Kidney (tissue), 14 donors: ENCODE data around the gene IWS1. TPM values are rescaled to one million over a fixed set of nuclear protein-coding genes. Genes with fewer than 3 reads are reported as not detected.
"Not testable (repeated sequence)": the region's sequence is repeated elsewhere in the genome, so short reads cannot be mapped to it uniquely, and the experiment has no call there.

ENCODE experiments used
- DNase-seq, 5 donors: peaks; one replicate each; pipeline ENCODE4 v3.0.0-alpha.2; 2013 to 2020
- FAIRE-seq: peaks from 2 replicates; lab custom pipeline; 2012; peaks lifted over from hg19 to GRCh38; lab: Jason Lieb, UNC
- H3K27ac ChIP-seq, 2 donors: one replicate each; pipeline ENCODE4 v1.7.0; 2013; ENCODE audit warnings: low read depth in 2 of 2, low read length in 2 of 2, inconsistent platforms in 1 of 2
- H3K27me3 ChIP-seq: one replicate; pipeline ENCODE4 v1.7.1; 2013; ENCODE audit warnings: low read length, inconsistent platforms; ENCODE audit not compliant: control insufficient read depth, insufficient read depth
- H3K36me3 ChIP-seq, 3 donors: one replicate each; pipeline versions ENCODE4 v1.7.0 to v1.7.1; 2013; ENCODE audit warnings: low read length in 3 of 3, control low read depth in 1 of 3, inconsistent platforms in 1 of 3; ENCODE audit not compliant: insufficient read depth in 3 of 3, control insufficient read depth in 2 of 3
- H3K4me1 ChIP-seq, 3 donors: one replicate each; pipeline versions ENCODE4 v1.7.0 to v1.7.1; 2013; ENCODE audit warnings: low read length in 3 of 3, inconsistent platforms in 1 of 3, low read depth in 1 of 3; ENCODE audit not compliant: control insufficient read depth in 2 of 3, insufficient read depth in 2 of 3
- H3K4me3 ChIP-seq, 3 donors: one replicate each; pipeline versions ENCODE4 v1.7.0 to v1.8.1; 2013; ENCODE audit warnings: low read length in 3 of 3, control low read depth in 1 of 3, inconsistent platforms in 1 of 3
- H3K9ac ChIP-seq, 3 donors: one replicate each; pipeline versions ENCODE4 v1.7.0 to v1.7.1; 2013; ENCODE audit warnings: low read length in 3 of 3, control low read depth in 1 of 3, inconsistent platforms in 1 of 3
- H3K9me3 ChIP-seq, 3 donors: one replicate each; pipeline versions ENCODE4 v1.7.0 to v1.7.1; 2013; ENCODE audit warnings: low read length in 3 of 3, control low read depth in 1 of 3, inconsistent platforms in 1 of 3; ENCODE audit not compliant: control insufficient read depth in 2 of 3, insufficient read depth in 1 of 3
- CTCF ChIP-seq: IDR thresholded peaks from 3 replicates; pipeline ENCODE4 v1.5.1; 2012; ENCODE audit warnings: mild to moderate bottlenecking, moderate library complexity, borderline replicate concordance; ENCODE audit not compliant: insufficient read depth; ENCODE audit errors: extremely low read depth
- intact Hi-C: fragments of 100-400 bp; cut with DNase I; formaldehyde crosslinking; loops from one replicate; pipeline ENCODE4 v1.11.1; 2022
- polyA plus RNA-seq: library from polyadenylated mRNA; stranded (reverse); fragments of 350-450 nt; fragmentation: Illumina TruSeq; extraction: RNeasy Lipid Tissue Mini Kit (QIAGEN cat#74804); gene quantifications from one replicate; pipeline ENCODE4 v1.2.3, GENCODE V29; 2014; ENCODE audit warnings: low read depth, low replicate concordance; ENCODE audit not compliant: insufficient read depth
- total RNA-seq: library from RNA; stranded (reverse); fragmentation: NEBNext Ultra II Directional; extraction: Animal tissue kit (Norgen Biotek cat#: 25700); gene quantifications from one replicate; pipeline ENCODE4 v1.2.1, GENCODE V29; 2021
- donor health status: control.
- donor health status: control.
- donor health status: control.
- donor health status: control.
- donor health status: control.
- donor health status: DM: yes; HTN: yes; CAD: no.
- donor health status: Normal renal cell carcinoma (clear cell type).

The IWS1 gene
- total and polyA plus RNA-seq, 2 donors from 2014 or later, result 29.8 to 35.8 TPM

GRCh38 chr2:127527001-127527804, 914 bp upstream of the IWS1 start:
- FAIRE-seq, result no peak
- no peak for DNase-seq

DNA sequence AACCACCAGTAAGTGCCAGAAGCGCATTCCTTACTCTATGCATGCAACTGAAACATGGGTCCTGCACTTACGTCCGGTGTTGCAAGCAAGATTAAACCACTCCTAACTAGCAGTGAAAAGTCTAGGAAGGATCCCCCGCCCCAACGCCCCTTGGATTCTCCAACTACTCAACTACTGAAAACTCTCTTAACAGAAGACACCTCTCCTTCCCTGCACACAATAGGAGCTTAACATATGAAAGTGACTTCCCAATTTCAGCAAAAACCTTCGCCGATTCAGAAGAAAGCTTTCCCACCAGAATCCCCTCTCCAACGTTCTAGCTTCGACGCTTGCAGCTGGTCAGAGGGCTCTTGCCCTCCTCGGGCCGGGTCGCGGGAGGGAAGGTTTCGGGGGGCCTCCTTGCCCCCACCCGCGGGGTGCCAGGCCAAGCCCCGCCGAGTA, 578 bp downstream of the IWS1 start:
- intact Hi-C loops, result no loop called here
- FAIRE-seq (no peak), DNase-seq (peak in 4 of 5 donors; percentile 61 to 81 (median 74))
- TF ChIP-seq CTCF, result no peak
- Histone ChIP-seq H3K9me3 (no peaks in the 10 kb centered on the region), H3K27ac (peak overlapping the region; percentile 94 to 97), H3K9ac (peak overlapping the region; percentile 70 to 89 (median 80)), H3K27me3 (no peaks in the 10 kb centered on the region), H3K4me3 (peak overlapping the region; percentile 93 to 98 (median 94)), H3K4me1 (peaks cover 0 to 10% (median 8%) of the 10 kb centered on the region in 3 donors), H3K36me3 (peaks cover 0 to 17% (median 2%) of the 10 kb centered on the region in 3 donors)

More at GRCh38 chr2:127527001-127527804, 914 bp upstream of the IWS1 start:
- Histone ChIP-seq H3K9me3 (no peaks in the 10 kb centered on the region), H3K4me1 (peaks cover 0 to 14% (median 8%) of the 10 kb centered on the region in 3 donors), H3K27ac (peak overlapping the region; percentile 94 to 97), H3K36me3 (peaks cover 0 to 11% (median 2%) of the 10 kb centered on the region in 3 donors), H3K27me3 (no peaks in the 10 kb centered on the region), H3K4me3 (peak overlapping the region; percentile 93 to 98 (median 94)), H3K9ac (peak overlapping the region; percentile 80 to 90 (median 89))
- intact Hi-C loops, result no loop called here
- TF ChIP-seq CTCF, result no peak

GRCh38 chr2:127524198-127524834, 2.0 kb downstream of the IWS1 start:
- FAIRE-seq, H3K4me3 ChIP-seq, intact Hi-C loops: not testable (repeated sequence)

More at GRCh38 chr2:127524198-127524834, 2.0 kb downstream of the IWS1 start:
- H3K9me3 ChIP-seq, H3K9ac ChIP-seq, H3K4me1 ChIP-seq, H3K27me3 ChIP-seq, DNase-seq, H3K27ac ChIP-seq: not testable (repeated sequence)
- H3K36me3 ChIP-seq, result peaks cover 0 to 17% (median 2%) of the 10 kb centered on the region in 3 donors
